H9 (cell line): ENCODE results near the gene FBN3. TPM values are rescaled to one million over a fixed set of nuclear protein-coding genes. Genes with fewer than 3 reads are reported as not detected.

ENCODE experiments used
- DNase-seq: peaks from one replicate; pipeline ENCODE4 v3.0.0-alpha.2; 2017
- H2AFZ ChIP-seq: one replicate; pipeline ENCODE4 v1.6.1; 2013; ENCODE audit warnings: mild to moderate bottlenecking, low read length, control low read depth, moderate library complexity
- H2AK5ac ChIP-seq: 2 replicates; pipeline ENCODE4 v1.6.1; 2013; ENCODE audit warnings: low read length, control low read depth, mixed read lengths; ENCODE audit not compliant: insufficient read length
- H2BK120ac ChIP-seq: one replicate; pipeline ENCODE4 v1.6.1; 2013; ENCODE audit warnings: low read depth, mild to moderate bottlenecking, low read length, control low read depth, inconsistent platforms; ENCODE audit not compliant: poor library complexity, severe bottlenecking
- H2BK12ac ChIP-seq: 2 replicates; pipeline ENCODE4 v1.6.1; 2013; ENCODE audit warnings: low read length, control low read depth, mixed read lengths, low read depth; ENCODE audit not compliant: insufficient read length
- H2BK15ac ChIP-seq: 2 replicates; pipeline ENCODE4 v1.6.1; 2013; ENCODE audit warnings: low read depth, low read length, control low read depth
- H2BK20ac ChIP-seq: one replicate; pipeline ENCODE4 v1.6.1; 2013; ENCODE audit warnings: low read depth, mild to moderate bottlenecking, low read length, control low read depth, inconsistent platforms; ENCODE audit not compliant: poor library complexity, severe bottlenecking
- H2BK5ac ChIP-seq: 2 replicates; pipeline ENCODE4 v1.6.1; 2013; ENCODE audit warnings: low read length, control low read depth, mixed read lengths; ENCODE audit not compliant: insufficient read length
- H3K14ac ChIP-seq: 2 replicates; pipeline ENCODE4 v1.6.1; 2013; ENCODE audit warnings: low read length, control low read depth; ENCODE audit not compliant: insufficient read depth
- H3K18ac ChIP-seq: 2 replicates; pipeline ENCODE4 v1.6.1; 2013; ENCODE audit warnings: low read depth, mild to moderate bottlenecking, mixed read lengths, low read length, control low read depth; ENCODE audit not compliant: insufficient read length
- H3K23ac ChIP-seq: 2 replicates; pipeline ENCODE4 v1.6.1; 2013; ENCODE audit warnings: low read length, control low read depth, mixed read lengths, low read depth; ENCODE audit not compliant: insufficient read length
- H3K23me2 ChIP-seq: 2 replicates; pipeline ENCODE4 v1.6.1; 2013; ENCODE audit warnings: low read depth, mild to moderate bottlenecking, mixed read lengths, low read length, control low read depth; ENCODE audit not compliant: insufficient read length, poor library complexity, severe bottlenecking
- H3K27ac ChIP-seq: 2 replicates; pipeline ENCODE4 v1.5.1; 2013; ENCODE audit warnings: low read length, control low read depth, mixed read lengths, low read depth; ENCODE audit not compliant: insufficient read length
- H3K27me3 ChIP-seq: 2 replicates; pipeline ENCODE4 v1.6.1; 2013; ENCODE audit warnings: low read length, control low read depth, inconsistent platforms; ENCODE audit not compliant: insufficient read depth
- H3K4ac ChIP-seq: 2 replicates; pipeline ENCODE4 v1.6.1; 2013; ENCODE audit warnings: low read depth, mild to moderate bottlenecking, control low read depth, inconsistent platforms, low read length, moderate library complexity
- H3K4me1 ChIP-seq: 2 replicates; pipeline ENCODE4 v1.6.1; 2013; ENCODE audit warnings: low read length, control low read depth, inconsistent platforms; ENCODE audit not compliant: insufficient read depth
- H3K4me2 ChIP-seq: 2 replicates; pipeline ENCODE4 v1.6.1; 2013; ENCODE audit warnings: low read length, control low read depth, mixed read lengths; ENCODE audit not compliant: insufficient read length, insufficient read depth
- H3K56ac ChIP-seq: 2 replicates; pipeline ENCODE4 v1.6.1; 2013; ENCODE audit warnings: low read depth, mild to moderate bottlenecking, mixed read lengths, low read length, control low read depth; ENCODE audit not compliant: insufficient read length
- H3K79me1 ChIP-seq: 2 replicates; pipeline ENCODE4 v1.6.1; 2013; ENCODE audit warnings: low read depth, mild to moderate bottlenecking, moderate library complexity, low read length, control low read depth, inconsistent platforms; ENCODE audit not compliant: insufficient read depth, poor library complexity, severe bottlenecking
- H3K79me2 ChIP-seq: 2 replicates; pipeline ENCODE4 v1.6.1; 2013; ENCODE audit warnings: low read length, control low read depth, inconsistent platforms; ENCODE audit not compliant: insufficient read depth
- H3K9ac ChIP-seq: 2 replicates; pipeline ENCODE4 v1.6.1; 2013; ENCODE audit warnings: low read length, control low read depth, mixed read lengths; ENCODE audit not compliant: insufficient read length; ENCODE audit errors: extremely low read depth
- H3K9me3 ChIP-seq: one replicate; pipeline ENCODE4 v1.6.1; 2013; ENCODE audit warnings: low read depth, low read length, inconsistent platforms; ENCODE audit not compliant: control insufficient read depth
- H3T11ph ChIP-seq: one replicate; pipeline ENCODE4 v1.6.1; 2013; ENCODE audit warnings: mild to moderate bottlenecking, low read length, control low read depth, inconsistent platforms
- H4K20me1 ChIP-seq: one replicate; pipeline ENCODE4 v1.6.1; 2013; ENCODE audit not compliant: control insufficient read depth, insufficient read length, insufficient read depth
- H4K5ac ChIP-seq: 2 replicates; pipeline ENCODE4 v1.6.1; 2013; ENCODE audit warnings: low read depth, mild to moderate bottlenecking, mixed read lengths, low read length, control low read depth; ENCODE audit not compliant: insufficient read length
- H4K8ac ChIP-seq: replicated peaks from 2 replicates; pipeline ENCODE4 v1.6.1; 2013; ENCODE audit warnings: low read length, control low read depth, mixed read lengths, low read depth; ENCODE audit not compliant: insufficient read length
- H4K91ac ChIP-seq: 2 replicates; pipeline ENCODE4 v1.6.1; 2013; ENCODE audit warnings: low read depth, mild to moderate bottlenecking, moderate library complexity, mixed read lengths, low read length, control low read depth; ENCODE audit not compliant: insufficient read length
- H3K27ac Mint-ChIP-seq, 3 experiments: 2 replicates in 2 of 3; 3 replicates in 1 of 3; pipeline ENCODE4 v1.8.0; 2020 to 2021; ENCODE audit warnings: mixed read lengths in 3 of 3, mild to moderate bottlenecking in 1 of 3, moderate library complexity in 1 of 3
- H3K27me3 Mint-ChIP-seq: 2 replicates; pipeline ENCODE4 v1.8.0; 2021; ENCODE audit warnings: low read depth, mild to moderate bottlenecking, moderate library complexity, mixed read lengths
- H3K36me3 Mint-ChIP-seq, 3 experiments: 2 replicates in 2 of 3; 3 replicates in 1 of 3; pipeline ENCODE4 v1.8.0; 2020 to 2021; ENCODE audit warnings: low read depth in 3 of 3, mixed read lengths in 3 of 3; ENCODE audit not compliant: insufficient read depth in 1 of 3
- H3K4me1 Mint-ChIP-seq, 2 experiments: 2 replicates each; pipeline ENCODE4 v1.8.0; 2020; ENCODE audit warnings: mixed read lengths in 2 of 2
- H3K4me3 Mint-ChIP-seq, 2 experiments: 2 replicates in 1 of 2; 3 replicates in 1 of 2; pipeline ENCODE4 v1.8.0; 2020 to 2021; ENCODE audit warnings: mild to moderate bottlenecking in 2 of 2, mixed read lengths in 2 of 2, moderate library complexity in 1 of 2
- H3K9me3 Mint-ChIP-seq, 2 experiments: 2 replicates in 1 of 2; 3 replicates in 1 of 2; pipeline ENCODE4 v1.8.0; 2020; ENCODE audit warnings: mild to moderate bottlenecking in 2 of 2, mixed read lengths in 2 of 2, moderate library complexity in 1 of 2
- WGBS: extraction: QIAGEN DNeasy Blood & Tissue Kit; methylation state at CpG from one replicate; pipeline ENCODE4 v1.1.7; 2013; ENCODE audit warnings: missing lambda C conversion rate, low lambda C conversion rate, mixed read lengths; ENCODE audit not compliant: insufficient read length; ENCODE audit errors: extremely low coverage; 5-methylcytosine and 5-hydroxymethylcytosine counted together
- total RNA-seq: library from RNA; stranded (reverse); gene quantifications from 2 replicates; pipeline ENCODE4 v1.2.1, GENCODE V29; 2021
- TF ChIP-seq, protein P1 (sequence below): fragments of 200-600 bp; sonication (generic); conservative IDR thresholded peaks from 3 replicates; pipeline ENCODE4 v1.8.0; 2021; ENCODE audit warnings: antibody characterized with exemption, mild to moderate bottlenecking

FBN3 gene
- total RNA-seq, 1 experiment from 2014 or later: 31.0 TPM

DNA sequence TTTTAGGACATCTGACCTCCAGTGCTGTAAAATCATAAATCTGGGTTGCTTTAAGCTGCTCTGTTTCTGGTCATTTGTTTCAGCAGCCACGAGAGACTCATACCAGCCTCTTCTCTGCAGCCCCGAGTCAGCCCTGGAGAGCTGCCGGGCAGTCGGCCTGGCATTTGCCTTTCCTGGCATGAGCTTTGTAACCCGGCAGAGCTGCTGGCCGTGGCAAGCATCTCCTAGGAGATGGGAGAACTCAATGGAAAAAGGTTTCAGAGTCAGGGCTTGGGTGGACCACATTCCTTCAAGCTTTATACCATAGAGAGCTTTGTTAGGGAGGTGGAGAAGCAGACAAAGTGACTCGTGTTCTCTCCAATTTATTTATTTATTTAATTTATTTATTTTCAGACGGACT lies 118.4 kb downstream of the FBN3 start:
- Histone ChIP-seq H3K27ac (no peak overlapping the region), H3K23me2 (no peaks in the 10 kb centered on the region), H3K18ac (no peak overlapping the region), H3K56ac (no peak overlapping the region), H3K23ac (no peak overlapping the region), H4K8ac (no peak overlapping the region), H3K4me2 (no peak overlapping the region), H3K14ac (no peak overlapping the region), H2AFZ (no peak overlapping the region), H3K9me3 (no peaks in the 10 kb centered on the region), H4K5ac (no peak overlapping the region), H2BK120ac (no peak overlapping the region), H2AK5ac (no peak overlapping the region), H3K79me2 (no peaks in the 10 kb centered on the region), H2BK12ac (no peak overlapping the region), H4K20me1 (no peaks in the 10 kb centered on the region), H3K27me3 (no peaks in the 10 kb centered on the region), H4K91ac (no peak overlapping the region), H3K9ac (no peak overlapping the region), H2BK15ac (no peak overlapping the region), H3K4me1 (no peaks in the 10 kb centered on the region; the same call in 1 of the 2 replicates), H3T11ph (no peak overlapping the region), H2BK5ac (no peak overlapping the region), H2BK20ac (no peak overlapping the region), H3K4ac (no peak overlapping the region), H3K79me1 (no peaks in the 10 kb centered on the region)
- no CpG with 5 or more reads among the region's 8 CpGs for WGBS
- H3K4me3 Mint-ChIP-seq: no peak overlapping the region
- peaks cover 17 to 37% of the 10 kb centered on the region in 2 experiments for H3K4me1 Mint-ChIP-seq
- no peaks in the 10 kb centered on the region; a peak in 2 of 7 replicates for H3K36me3 Mint-ChIP-seq
- H3K27ac Mint-ChIP-seq: no peak overlapping the region
- peaks cover 8% of the 10 kb centered on the region for H3K27me3 Mint-ChIP-seq
- H3K9me3 Mint-ChIP-seq: no peaks in the 10 kb centered on the region
- TF ChIP-seq, protein P1, sequence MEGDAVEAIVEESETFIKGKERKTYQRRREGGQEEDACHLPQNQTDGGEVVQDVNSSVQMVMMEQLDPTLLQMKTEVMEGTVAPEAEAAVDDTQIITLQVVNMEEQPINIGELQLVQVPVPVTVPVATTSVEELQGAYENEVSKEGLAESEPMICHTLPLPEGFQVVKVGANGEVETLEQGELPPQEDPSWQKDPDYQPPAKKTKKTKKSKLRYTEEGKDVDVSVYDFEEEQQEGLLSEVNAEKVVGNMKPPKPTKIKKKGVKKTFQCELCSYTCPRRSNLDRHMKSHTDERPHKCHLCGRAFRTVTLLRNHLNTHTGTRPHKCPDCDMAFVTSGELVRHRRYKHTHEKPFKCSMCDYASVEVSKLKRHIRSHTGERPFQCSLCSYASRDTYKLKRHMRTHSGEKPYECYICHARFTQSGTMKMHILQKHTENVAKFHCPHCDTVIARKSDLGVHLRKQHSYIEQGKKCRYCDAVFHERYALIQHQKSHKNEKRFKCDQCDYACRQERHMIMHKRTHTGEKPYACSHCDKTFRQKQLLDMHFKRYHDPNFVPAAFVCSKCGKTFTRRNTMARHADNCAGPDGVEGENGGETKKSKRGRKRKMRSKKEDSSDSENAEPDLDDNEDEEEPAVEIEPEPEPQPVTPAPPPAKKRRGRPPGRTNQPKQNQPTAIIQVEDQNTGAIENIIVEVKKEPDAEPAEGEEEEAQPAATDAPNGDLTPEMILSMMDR: no peak
- DNase-seq: no peak
